Brain microvascular endothelial cell (primary cell): ENCODE data around the gene CST2.

ENCODE experiments used
- DNase-seq: peaks from one replicate; pipeline ENCODE4 v3.0.0-alpha.2; 2020
- H3K27ac ChIP-seq: fragments of 250-450 bp; sonication (Bioruptor Pico); 2 replicates; pipeline ENCODE4 v1.5.1; 2020; ENCODE audit warnings: mild to moderate bottlenecking, moderate library complexity
- H3K27me3 ChIP-seq: fragments of 250-450 bp; sonication (Bioruptor Pico); replicated peaks from 2 replicates; pipeline ENCODE4 v1.5.1; 2020; ENCODE audit warnings: mild to moderate bottlenecking
- H3K36me3 ChIP-seq: fragments of 250-450 bp; sonication (Bioruptor Pico); replicated peaks from 2 replicates; pipeline ENCODE4 v1.5.1; 2020; ENCODE audit warnings: mild to moderate bottlenecking
- H3K4me3 ChIP-seq: 2 replicates; pipeline ENCODE4 v1.5.1; 2011; ENCODE audit warnings: low read depth, mild to moderate bottlenecking, control low read depth, low read length, moderate library complexity
- CTCF ChIP-seq: IDR thresholded peaks from 2 replicates; pipeline ENCODE4 v1.5.1; 2011; ENCODE audit warnings: low read depth, mild to moderate bottlenecking, moderate library complexity, low read length, control low read depth, inconsistent platforms; ENCODE audit errors: missing control alignments
- in situ Hi-C: cut with HindIII; loops from 2 replicates; pipeline ENCODE4 v1.10.0; 2017; ENCODE audit warnings: low sequenced_read_pairs, low pct_ligation_motif_present

CST2 gene

GRCh38 chr20:23826541-23827021, at the start of gene CST2:
Gene CST2 (minus strand): TSS chr20:23826729. CDS start chr20:23826660, 69 bp downstream.
- in situ Hi-C loops: no loop called here
- no peak within 1 kb of the TSS for H3K27ac ChIP-seq
- DNase-seq: peak; percentile 22

GRCh38 chr20:23875606-23876237, 49.2 kb upstream of the CST2 start:
- no peaks in the 10 kb centered on the region for H3K27me3 ChIP-seq
- DNase-seq: no peak
- H3K4me3 ChIP-seq: no peak overlapping the region
- in situ Hi-C loops: no loop called here
- H3K27ac ChIP-seq: no peak overlapping the region
- no peak for TF ChIP-seq CTCF
- no peaks in the 10 kb centered on the region for H3K36me3 ChIP-seq

More at GRCh38 chr20:23826541-23827021, at the start of gene CST2:
- no peaks in the 10 kb centered on the region for H3K36me3 ChIP-seq
- no peak for TF ChIP-seq CTCF
- no peaks in the 10 kb centered on the region for H3K27me3 ChIP-seq
- no peak within 1 kb of the TSS for H3K4me3 ChIP-seq

- no peak for DNase-seq
These were observed 48.2 kb upstream of the CST2 start for GRCh38 chr20:23874747-23875146.

GRCh38 chr20:23873370-23874015, 47.0 kb upstream of the CST2 start:
- no peaks in the 10 kb centered on the region for H3K36me3 ChIP-seq
- H3K27ac ChIP-seq: no peak overlapping the region
- no peak for DNase-seq
- in situ Hi-C loops: no loop called here
- no peak for TF ChIP-seq CTCF
- no peaks in the 10 kb centered on the region for H3K27me3 ChIP-seq
- no peak overlapping the region for H3K4me3 ChIP-seq

More at GRCh38 chr20:23874747-23875146, 48.2 kb upstream of the CST2 start:
- H3K27ac ChIP-seq: no peak overlapping the region
- no peak overlapping the region for H3K4me3 ChIP-seq
- H3K36me3 ChIP-seq: no peaks in the 10 kb centered on the region
- in situ Hi-C loops: no loop called here
- no peak for TF ChIP-seq CTCF
- no peaks in the 10 kb centered on the region for H3K27me3 ChIP-seq

GRCh38 chr20:23872065-23872464, 45.5 kb upstream of the CST2 start:
- no peak for TF ChIP-seq CTCF
- Histone ChIP-seq H3K4me3 (no peak overlapping the region), H3K36me3 (no peaks in the 10 kb centered on the region), H3K27me3 (peaks cover under 1% of the 10 kb centered on the region), H3K27ac (no peak overlapping the region)
- DNase-seq: no peak
- in situ Hi-C loops: no loop called here

- no peaks in the 10 kb centered on the region for H3K36me3 ChIP-seq
- peaks cover 2% of the 10 kb centered on the region for H3K27me3 ChIP-seq
- no peak overlapping the region for H3K27ac ChIP-seq
- no peak for DNase-seq
- no peak for TF ChIP-seq CTCF
- in situ Hi-C loops: no loop called here
- H3K4me3 ChIP-seq: no peak overlapping the region
These were observed 43.9 kb upstream of the CST2 start for GRCh38 chr20:23870461-23870860.
